Stimulated activated CD8-positive, alpha-beta memory T cell treated with anti-CD3 and anti-CD28 coated beads, Interleukin-12 subunit alpha, Interleukin-12 subunit beta, amount 100 ng/mL, for 1 hour (primary cell): ENCODE measurements around the gene NBEAL2.
A peak's percentile ranks its signal among the peaks of the same experiment; 100 is the strongest.

Experiments
- DNase-seq: peaks from one replicate; pipeline ENCODE4 v3.0.0-alpha.2; 2020; ENCODE audit warnings: low read depth

Gene NBEAL2

DNA sequence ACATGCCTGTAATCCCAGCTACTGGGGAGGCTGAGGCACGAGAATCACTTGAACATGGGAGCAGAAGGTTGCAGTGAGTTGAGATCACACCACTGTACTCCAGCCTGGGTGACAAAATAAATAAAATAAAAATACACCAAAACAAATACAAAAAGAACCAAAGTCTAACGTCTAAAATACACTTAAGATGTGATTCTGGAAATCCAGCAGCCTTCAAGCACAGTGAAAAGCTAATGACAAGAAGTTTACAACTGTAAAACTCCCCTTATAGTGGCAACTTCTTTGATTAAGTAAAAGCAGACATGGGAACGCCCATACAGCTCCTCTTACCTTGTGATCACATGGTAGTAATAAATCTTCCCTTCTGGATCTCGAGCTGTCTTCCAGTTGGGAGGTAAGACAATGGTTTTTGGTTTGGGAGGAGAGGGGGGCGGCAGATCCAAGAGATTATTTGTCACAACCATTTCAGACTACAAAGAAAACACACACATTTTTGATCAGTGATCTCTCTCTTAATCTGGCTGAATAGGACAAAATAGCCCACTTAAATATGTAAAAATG, 62.8 kb downstream of the NBEAL2 start:
- DNase-seq, result no peak

GRCh38 chr3:47047069-47047468, 67.6 kb downstream of the NBEAL2 start:
- DNase-seq, result no peak

- DNase-seq, result no peak
These were observed 68.2 kb downstream of the NBEAL2 start for GRCh38 chr3:47047673-47048072.

- no peak for DNase-seq
These were observed 74.9 kb downstream of the NBEAL2 start for GRCh38 chr3:47054412-47054811.

DNA sequence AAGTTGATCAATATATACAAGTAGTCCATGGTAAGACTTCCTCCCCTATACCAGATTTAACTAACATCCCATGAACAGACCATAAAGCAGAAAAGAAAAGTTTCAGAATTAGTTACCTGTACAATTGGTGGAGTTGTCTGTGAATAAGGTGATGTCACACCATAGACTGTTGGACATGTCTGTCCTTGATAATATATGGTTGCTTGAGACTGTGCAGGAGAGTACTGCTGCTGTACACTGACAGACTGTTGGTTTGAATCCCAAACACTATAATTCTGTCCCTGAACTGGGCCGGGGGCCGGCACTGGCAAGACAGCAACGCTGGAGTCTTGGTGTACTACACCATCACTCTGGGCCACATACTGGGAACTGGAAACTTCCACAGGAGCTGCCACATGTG, 77.2 kb downstream of the NBEAL2 start:
- no peak for DNase-seq

DNA sequence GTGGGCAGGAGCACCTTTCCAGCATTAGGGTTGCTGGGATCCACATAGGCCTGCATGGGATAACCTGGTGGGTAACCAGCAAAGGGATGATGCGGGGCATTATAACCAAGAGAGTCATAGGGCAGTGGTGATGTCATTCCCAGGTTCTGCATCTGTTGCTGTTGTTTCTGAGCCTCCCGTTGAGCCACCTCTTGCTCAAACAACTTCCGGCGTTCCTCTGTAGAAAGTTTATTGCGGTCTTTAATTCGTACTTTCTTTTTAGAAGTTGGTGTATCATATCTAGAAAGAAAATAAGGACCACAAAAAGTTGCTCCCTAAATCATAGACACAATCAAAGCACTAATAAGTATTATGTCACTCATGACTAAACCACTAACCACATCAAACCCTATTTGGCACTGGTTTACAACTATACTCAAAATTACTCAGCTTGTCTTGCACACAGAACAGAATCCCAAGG, 77.8 kb downstream of the NBEAL2 start:
- DNase-seq, result peak; percentile 15
